IgD-negative memory B cell (primary cell): Measurements from ENCODE around the gene STX4. TPM values are rescaled to one million over a fixed set of nuclear protein-coding genes. Genes with fewer than 3 reads are reported as not detected.

Source experiments
- H3K27ac Mint-ChIP-seq, 3 donors: one replicate each; pipeline ENCODE4 v1.8.0; 2020 to 2022; ENCODE audit warnings: mild to moderate bottlenecking in 3 of 3, mixed read lengths in 3 of 3, moderate library complexity in 1 of 3
- H3K27me3 Mint-ChIP-seq: one replicate; pipeline ENCODE4 v1.8.0; 2021; ENCODE audit warnings: mixed read lengths
- H3K36me3 Mint-ChIP-seq: one replicate; pipeline ENCODE4 v1.8.0; 2020; ENCODE audit warnings: mild to moderate bottlenecking, mixed read lengths
- H3K4me1 Mint-ChIP-seq, 3 donors: one replicate each; pipeline ENCODE4 v1.8.0; 2020 to 2022; ENCODE audit warnings: mixed read lengths in 3 of 3, mild to moderate bottlenecking in 1 of 3
- H3K4me3 Mint-ChIP-seq, 4 donors: one replicate each; pipeline ENCODE4 v1.8.0; 2020 to 2022; ENCODE audit warnings: mild to moderate bottlenecking in 4 of 4, mixed read lengths in 4 of 4, moderate library complexity in 3 of 4
- H3K9me3 Mint-ChIP-seq, 3 donors: one replicate each; pipeline ENCODE4 v1.8.0; 2020 to 2021; ENCODE audit warnings: mixed read lengths in 3 of 3, mild to moderate bottlenecking in 1 of 3
- polyA plus RNA-seq: library from polyadenylated mRNA; unstranded; fragments of 300-500 nt; fragmentation: Illumina TruSeq; gene quantifications from one replicate; pipeline ENCODE4 v1.2.3, GENCODE V29; 2021

STX4 gene
- polyA plus RNA-seq, 1 donor from 2014 or later: 30.3 TPM

DNA sequence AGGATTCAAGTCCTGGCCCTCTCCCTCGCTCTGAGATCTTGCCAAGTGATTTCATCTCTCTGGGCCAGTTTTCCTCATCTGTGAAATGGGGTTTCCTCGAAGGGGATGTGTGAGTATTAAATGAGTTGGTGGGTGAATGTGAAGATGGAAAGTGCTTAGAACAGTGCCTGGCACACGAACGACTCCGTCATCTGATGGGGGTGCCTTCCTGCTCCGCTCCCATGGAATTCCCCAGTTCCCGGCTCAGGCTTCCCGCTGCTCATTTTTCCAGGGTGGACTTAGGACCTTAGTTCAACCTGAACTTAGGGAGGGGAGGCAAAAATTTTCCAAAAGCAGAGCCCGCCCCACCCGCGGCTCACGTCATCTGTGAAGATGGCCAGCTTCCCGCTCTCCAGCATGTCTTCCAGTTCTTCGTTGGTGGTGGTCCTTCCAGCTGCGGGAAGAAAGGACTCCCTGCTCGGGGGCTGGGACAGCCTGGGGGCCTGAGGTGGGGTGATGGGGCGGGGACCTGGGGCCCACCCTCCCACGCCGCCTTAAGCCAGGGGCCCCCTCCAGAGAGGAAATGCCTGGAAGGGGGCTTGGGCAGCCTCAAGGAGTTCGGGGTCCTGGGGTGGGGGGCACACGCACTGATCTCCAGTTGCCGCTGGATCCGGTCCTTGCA lies 36.9 kb upstream of the STX4 start:
- Mint-ChIP-seq H3K36me3 (no peaks in the 10 kb centered on the region), H3K27ac (peak overlapping the region; percentile 45 to 92 (median 68))

DNA sequence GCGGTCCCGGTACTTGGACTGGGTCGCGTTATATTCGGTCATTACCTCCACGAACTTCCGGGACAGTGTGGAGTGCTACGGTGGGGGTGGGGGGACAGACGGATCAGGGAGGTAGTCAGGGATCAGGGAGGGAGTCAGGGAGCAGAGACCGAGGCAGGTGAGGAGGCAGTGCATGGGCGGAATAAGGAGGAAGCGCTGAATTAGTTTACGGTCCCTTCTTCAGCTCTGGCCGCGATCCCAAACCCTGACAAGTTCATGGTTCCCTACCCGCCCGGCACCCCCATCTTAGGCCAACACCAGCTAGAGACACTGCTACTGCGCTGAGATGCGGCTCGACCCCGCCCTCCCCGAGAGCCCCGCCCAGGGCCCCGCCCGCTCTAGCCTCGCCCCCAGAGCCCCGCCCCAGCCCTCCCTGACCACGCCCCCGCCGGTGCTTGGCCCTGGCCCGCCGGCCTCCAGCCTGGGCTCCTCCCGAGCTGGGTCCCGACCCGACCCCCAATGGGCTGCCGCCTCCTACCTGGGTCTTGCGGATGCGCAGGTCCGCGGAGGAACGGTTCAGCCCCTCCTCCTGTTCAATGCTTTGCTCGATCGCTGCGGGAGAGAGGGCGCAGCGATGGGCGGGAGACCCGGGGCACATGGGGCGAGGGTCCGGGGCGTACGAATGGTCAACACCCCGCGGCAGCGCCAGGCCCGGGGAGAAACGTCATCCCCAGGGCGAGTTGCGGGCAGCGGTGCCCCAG lies 36.2 kb upstream of the STX4 start:
- peak overlapping the region; percentile 45 to 92 (median 68) for H3K27ac Mint-ChIP-seq
- H3K9me3 Mint-ChIP-seq: no peaks in the 10 kb centered on the region
- H3K4me1 Mint-ChIP-seq: peaks cover 0 to 6% (median 4%) of the 10 kb centered on the region in 3 donors
- H3K4me3 Mint-ChIP-seq: peak overlapping the region; percentile 78 to 97 (median 90)
- H3K27me3 Mint-ChIP-seq: peaks cover 2% of the 10 kb centered on the region
- no peaks in the 10 kb centered on the region for H3K36me3 Mint-ChIP-seq

More for the DNA sequence above, 36.9 kb upstream of the STX4 start:
- H3K9me3 Mint-ChIP-seq: no peaks in the 10 kb centered on the region
- peaks cover 0 to 6% (median 4%) of the 10 kb centered on the region in 3 donors for H3K4me1 Mint-ChIP-seq
- H3K27me3 Mint-ChIP-seq: peaks cover 2% of the 10 kb centered on the region
- peak overlapping the region; percentile 78 to 97 (median 90) for H3K4me3 Mint-ChIP-seq

DNA sequence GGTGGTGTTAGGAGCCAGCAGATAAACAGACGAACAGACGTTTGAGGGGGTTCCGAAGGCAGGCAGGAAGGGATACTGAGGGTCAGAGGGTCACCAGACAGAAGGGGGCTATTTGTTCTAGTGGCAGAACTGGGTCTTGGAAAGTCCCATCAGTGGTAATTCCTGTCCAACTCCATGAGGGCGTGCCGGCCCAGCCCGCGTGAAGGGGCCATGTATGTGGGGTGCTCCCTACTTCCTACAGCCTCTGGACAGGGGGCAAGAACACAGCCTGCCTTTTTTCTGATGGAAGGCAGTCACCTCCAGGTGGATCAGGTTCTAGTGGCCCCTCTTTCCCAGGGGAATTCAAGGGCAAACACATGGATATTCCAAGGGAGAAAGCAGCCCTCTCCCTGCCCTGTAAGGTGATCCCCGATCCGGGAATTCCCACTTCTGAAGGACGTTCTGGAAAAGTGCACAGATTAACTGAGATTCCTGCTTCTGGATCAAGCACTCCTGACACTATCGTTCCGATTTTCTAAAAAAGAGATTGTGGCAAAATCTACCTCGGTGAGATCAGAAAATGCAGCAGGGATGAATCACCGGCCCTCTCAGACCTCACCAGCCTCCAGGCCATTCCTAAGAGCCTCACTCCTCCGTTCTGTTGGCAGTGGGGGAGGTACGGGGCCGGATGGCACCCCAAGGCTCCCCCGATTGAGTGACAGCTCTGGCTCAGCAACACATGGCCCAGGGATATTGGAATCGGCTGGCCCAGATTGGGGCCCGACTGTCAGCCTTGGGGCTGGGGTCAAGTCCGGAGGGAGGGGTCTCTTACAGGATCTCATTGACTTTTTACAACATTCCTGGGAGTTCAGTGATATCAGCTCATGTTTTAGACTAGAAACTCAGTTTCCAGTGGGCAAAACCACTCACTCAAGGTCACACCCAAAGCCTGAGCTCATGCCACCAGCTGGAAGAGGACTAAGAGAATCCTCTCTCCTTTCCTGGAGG lies 35.3 kb upstream of the STX4 start:
- Mint-ChIP-seq H3K4me1 (peaks cover 0 to 6% (median 4%) of the 10 kb centered on the region in 3 donors), H3K27me3 (peaks cover 2% of the 10 kb centered on the region), H3K9me3 (no peaks in the 10 kb centered on the region), H3K4me3 (peak overlapping the region; percentile 78 to 97 (median 90)), H3K27ac (peak overlapping the region in 2 of 3 donors; percentile 39 to 68), H3K36me3 (no peaks in the 10 kb centered on the region)

DNA sequence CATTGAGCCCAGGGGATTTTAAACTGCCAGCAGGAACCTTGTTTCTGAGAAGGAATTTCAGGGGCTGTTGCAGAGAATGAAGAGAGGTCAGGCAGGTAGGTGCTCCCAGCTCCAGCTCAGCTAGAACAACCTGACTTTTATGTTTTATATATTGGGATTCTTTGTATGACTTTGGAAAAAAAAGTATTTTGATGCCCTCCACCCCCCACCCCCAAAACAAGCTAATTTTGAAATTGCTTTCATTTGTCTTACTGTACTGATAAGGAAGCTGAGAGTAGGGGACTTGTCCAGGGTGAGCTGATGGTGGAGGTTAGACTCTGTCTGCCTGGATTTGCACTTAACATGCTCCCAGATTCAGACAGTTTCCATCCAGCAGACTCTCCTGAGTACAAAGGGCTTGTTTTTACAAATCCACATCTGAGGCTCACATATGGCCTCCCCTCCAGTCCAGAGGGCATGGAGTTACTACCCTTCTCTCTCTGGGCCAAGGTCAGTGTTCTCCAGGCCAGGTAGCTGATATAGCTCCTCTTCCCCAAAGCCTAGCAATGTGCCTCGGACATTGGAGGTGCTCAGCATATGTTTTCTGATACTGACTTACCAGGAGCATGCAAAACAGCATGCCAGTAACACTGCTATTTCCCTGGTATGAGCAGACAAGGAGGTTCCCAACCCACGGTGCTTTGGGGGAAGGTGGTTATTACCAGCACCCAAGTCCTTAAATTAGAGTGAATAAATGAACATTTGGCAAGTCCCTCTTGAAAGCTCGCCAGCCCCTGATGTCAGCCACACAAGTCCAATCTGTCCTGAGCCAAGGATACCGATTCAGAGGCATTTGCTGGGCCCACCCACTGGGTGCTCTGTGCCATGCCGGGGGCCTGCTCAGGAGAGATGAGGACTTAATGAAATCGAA lies 34.3 kb upstream of the STX4 start:
- H3K4me1 Mint-ChIP-seq: peaks cover 0 to 6% (median 4%) of the 10 kb centered on the region in 3 donors
- H3K36me3 Mint-ChIP-seq: no peaks in the 10 kb centered on the region
- no peaks in the 10 kb centered on the region for H3K9me3 Mint-ChIP-seq
- peak overlapping the region in 2 of 4 donors; percentile 17 to 65 for H3K4me3 Mint-ChIP-seq
- peaks cover 5% of the 10 kb centered on the region for H3K27me3 Mint-ChIP-seq
- no peak overlapping the region for H3K27ac Mint-ChIP-seq

DNA sequence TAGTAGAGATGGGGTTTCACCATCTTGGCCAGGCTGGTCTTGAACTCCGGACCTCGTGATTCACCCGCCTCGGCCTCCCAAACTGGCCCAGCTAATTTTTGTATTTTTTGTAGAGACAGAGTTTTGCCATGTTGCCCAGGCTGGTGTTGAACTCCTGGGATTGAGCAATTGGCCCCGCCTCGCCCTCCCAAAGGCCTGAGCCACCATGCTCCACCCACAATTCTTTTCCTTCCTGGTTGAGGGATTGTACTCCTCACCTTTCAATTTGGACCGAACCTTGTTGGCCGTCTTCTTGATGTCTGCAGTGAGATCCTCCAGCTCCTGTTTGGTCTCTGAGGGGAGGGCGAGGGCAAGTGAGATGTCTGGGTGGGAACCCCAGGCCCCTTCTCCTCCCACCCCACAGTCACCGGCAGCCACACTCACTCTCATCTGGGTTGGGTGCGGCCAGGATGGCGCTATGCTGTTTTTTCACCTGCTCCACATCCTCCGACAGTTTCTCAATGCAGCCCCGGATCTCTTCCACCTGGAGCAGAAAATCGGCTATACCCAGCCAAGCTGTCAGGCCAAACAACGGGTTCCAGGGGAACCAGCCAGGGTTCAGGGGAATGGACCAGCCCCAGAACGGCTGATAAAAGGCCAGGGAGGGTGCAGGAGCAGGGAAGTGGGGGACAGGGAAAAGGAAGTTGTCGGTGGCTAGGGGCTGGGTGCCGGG lies 32.5 kb upstream of the STX4 start:
- Mint-ChIP-seq H3K27ac (no peak overlapping the region), H3K27me3 (peaks cover 3% of the 10 kb centered on the region), H3K36me3 (no peaks in the 10 kb centered on the region), H3K4me1 (peaks cover 0 to 4% (median 4%) of the 10 kb centered on the region in 3 donors), H3K9me3 (no peaks in the 10 kb centered on the region), H3K4me3 (no peak overlapping the region)

DNA sequence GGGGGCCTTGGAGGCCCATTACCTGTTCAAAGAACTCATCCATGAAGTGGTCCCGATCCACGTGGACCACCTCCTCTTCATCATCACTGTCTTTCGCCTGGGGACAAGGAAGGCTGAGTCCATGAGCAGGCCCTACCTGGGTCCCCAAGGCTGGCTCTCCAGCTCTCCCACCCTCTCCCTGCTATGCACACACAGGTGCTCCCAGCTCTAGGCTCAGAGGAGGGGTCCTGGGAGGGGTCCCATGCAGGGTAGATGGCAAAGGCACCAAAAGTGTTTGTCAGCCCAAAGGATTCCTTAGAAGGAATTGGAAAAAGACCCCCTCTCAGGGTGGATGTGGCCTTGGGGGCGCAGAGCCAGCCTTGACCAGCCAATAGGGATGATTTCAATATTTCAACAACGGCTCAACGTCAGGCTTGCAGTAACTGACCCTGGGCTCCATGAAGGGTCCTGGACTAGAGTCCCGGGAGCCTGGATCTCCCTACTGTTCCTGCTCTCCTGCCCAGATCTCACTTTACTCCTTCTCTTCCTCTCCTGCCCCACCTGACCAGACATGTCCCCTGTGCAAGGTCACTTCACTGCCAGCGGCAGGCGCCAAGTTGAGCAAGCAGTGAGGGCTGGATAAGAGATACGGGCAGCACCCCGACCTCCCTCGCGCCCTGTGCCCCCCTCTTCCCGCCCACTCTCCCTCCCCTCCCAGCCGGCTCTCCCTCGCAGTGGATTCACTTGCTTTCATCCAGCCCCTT lies 31.7 kb upstream of the STX4 start:
- Mint-ChIP-seq H3K36me3 (no peaks in the 10 kb centered on the region), H3K4me1 (no peaks in the 10 kb centered on the region), H3K9me3 (no peaks in the 10 kb centered on the region), H3K27ac (no peak overlapping the region), H3K27me3 (peaks cover 5% of the 10 kb centered on the region), H3K4me3 (no peak overlapping the region)

DNA sequence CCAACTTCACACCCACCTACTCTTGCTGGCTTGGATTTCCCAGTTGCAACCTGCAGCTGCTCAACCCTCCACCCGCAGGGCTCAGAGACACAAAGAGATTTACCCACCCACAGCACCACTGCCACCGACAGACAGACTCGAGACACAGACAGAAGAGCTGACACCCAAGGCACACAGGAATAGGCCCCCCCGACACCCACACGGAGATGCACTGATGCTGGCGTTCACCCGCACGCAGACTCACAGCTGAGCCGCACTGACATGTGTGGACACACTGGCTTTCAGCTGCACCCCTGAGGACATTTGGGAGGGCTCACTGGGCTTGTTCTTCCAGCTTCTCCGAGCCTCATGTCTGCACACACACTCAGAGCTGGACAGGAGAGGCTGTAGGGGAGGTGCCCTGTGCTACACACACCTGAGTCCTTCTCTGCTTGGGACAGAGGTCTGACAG lies 31.1 kb upstream of the STX4 start:
- no peaks in the 10 kb centered on the region for H3K9me3 Mint-ChIP-seq
- H3K4me1 Mint-ChIP-seq: no peaks in the 10 kb centered on the region
- H3K27ac Mint-ChIP-seq: no peak overlapping the region
- H3K4me3 Mint-ChIP-seq: no peak overlapping the region
- H3K27me3 Mint-ChIP-seq: peaks cover 6% of the 10 kb centered on the region
- peaks cover under 1% of the 10 kb centered on the region for H3K36me3 Mint-ChIP-seq

DNA sequence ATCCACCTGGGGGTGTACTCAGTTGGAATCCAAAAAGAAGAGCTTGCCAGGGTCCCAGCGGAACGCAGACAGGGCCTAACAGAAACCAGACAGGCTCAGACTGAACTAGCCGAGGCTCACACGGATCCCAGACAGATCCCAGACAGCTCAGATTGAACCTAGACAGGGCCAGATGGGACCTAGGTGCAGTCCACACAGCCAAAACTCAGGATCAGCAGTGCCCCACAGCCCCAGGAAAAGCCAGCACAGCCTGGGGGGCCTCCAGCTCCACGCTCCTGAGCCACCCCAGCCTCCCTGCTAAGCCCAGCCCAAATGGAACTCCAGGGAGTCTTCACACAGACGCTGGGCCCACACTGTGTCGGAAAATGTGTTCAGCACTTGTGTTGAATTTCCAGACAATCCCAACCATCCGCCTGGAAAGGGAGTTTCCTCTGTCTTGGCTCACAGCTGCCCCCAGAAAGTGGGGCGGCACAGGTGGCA lies 30.5 kb upstream of the STX4 start:
- H3K9me3 Mint-ChIP-seq: no peaks in the 10 kb centered on the region
- H3K27ac Mint-ChIP-seq: no peak overlapping the region
- H3K4me1 Mint-ChIP-seq: no peaks in the 10 kb centered on the region
- no peak overlapping the region for H3K4me3 Mint-ChIP-seq
- peaks cover 1% of the 10 kb centered on the region for H3K36me3 Mint-ChIP-seq
- H3K27me3 Mint-ChIP-seq: peaks cover 7% of the 10 kb centered on the region

DNA sequence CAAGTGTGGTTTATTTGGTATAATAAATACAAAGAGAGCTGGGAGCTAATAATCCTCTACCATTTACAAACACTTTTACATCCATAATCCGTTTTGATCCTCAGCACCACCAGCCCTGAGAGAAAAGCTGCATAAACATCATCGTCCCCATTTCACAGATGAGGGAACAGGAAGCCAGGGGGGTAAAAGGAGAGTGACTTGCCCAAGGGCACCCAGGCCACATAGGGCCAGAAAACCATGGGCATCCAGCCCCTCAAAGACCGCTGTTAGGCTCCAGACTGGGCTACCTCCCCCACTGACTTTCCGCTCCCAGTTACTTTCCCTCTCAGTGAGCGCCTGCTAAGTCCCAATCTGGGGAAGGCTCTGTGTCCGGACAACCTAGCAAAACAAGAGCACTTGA lies 29.6 kb upstream of the STX4 start:
- Mint-ChIP-seq H3K27me3 (peaks cover 10% of the 10 kb centered on the region), H3K4me3 (no peak overlapping the region), H3K9me3 (no peaks in the 10 kb centered on the region), H3K36me3 (peaks cover 1% of the 10 kb centered on the region), H3K27ac (no peak overlapping the region), H3K4me1 (no peaks in the 10 kb centered on the region)

DNA sequence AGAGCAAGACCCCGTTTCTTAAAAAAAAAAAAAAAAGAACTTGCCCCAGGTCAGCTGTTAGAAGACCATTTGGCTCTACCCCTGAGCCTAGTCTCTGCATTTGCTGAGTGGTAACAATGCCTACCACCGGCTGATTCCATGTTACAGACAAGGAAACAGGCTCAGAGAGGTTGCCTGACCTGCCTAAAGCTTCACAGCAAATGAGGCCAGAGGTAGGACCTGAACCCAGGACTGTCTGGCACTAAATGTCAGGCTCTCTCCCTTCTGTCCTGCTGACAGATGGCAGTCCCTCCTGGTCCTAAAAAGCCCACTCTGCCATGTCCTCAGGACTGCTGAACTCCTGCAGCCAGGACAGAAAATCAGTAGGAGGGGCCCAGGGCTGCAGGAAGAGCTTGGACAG lies 28.7 kb upstream of the STX4 start:
- Mint-ChIP-seq H3K27ac (no peak overlapping the region), H3K4me3 (no peak overlapping the region), H3K9me3 (no peaks in the 10 kb centered on the region), H3K4me1 (peaks cover 0 to under 1% (median 0%) of the 10 kb centered on the region in 3 donors), H3K36me3 (peaks cover 1% of the 10 kb centered on the region), H3K27me3 (peaks cover 10% of the 10 kb centered on the region)

DNA sequence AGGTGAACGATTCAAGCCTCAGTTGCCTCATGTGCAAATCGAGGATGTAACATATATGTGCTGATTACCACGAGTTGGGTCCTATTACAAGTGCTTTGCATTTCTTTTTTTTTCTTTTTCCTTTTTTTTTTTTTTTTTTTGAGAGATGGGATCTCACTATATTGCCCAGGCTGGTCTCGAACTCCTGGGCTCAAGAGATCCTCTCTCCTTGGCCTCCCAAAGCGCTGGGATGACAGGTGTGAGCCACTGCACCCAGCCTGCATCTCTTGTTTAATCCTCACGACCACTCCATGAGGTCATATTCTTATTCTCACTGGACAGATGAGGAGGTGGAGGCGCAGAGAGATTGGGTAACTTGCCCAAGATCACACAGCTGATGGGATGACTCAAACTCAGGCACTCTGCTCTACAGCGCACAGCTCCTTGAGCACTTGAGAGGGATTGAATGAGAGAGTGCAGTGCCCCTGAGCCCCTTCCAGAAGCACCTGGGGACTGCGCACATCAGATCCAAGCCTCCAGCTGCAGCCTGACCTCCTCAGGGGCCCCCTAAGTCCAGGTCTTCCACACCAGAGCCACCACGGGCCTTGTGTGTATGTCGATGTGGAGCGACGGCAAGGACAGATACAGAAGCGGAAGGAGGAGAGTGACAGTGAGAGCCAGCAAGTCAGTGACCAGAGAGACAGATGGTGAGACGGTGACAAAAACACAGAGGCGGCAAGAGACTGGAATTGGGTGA lies 27.8 kb upstream of the STX4 start:
- H3K36me3 Mint-ChIP-seq: peaks cover 1% of the 10 kb centered on the region
- peaks cover 0 to 3% (median 0%) of the 10 kb centered on the region in 3 donors for H3K4me1 Mint-ChIP-seq
- H3K9me3 Mint-ChIP-seq: no peaks in the 10 kb centered on the region
- peaks cover 13% of the 10 kb centered on the region for H3K27me3 Mint-ChIP-seq
- H3K27ac Mint-ChIP-seq: no peak overlapping the region
- peak overlapping the region in 2 of 4 donors; percentile 29 to 38 for H3K4me3 Mint-ChIP-seq

DNA sequence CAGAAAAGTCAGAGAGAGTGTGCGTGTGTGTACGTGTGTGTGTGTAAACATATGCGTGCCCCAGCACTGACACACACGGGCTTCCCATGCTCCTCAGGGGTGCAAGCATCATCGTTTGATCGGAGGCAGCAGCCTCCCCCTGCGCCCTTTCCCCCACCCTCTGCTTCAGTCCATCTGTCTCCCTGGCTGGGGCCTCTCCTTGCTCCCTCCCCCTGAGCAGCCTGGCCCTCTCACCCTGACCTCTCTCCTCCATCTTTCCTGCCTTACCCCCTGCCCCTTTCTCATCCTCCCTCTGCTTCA lies 27.3 kb upstream of the STX4 start:
- peaks cover 16% of the 10 kb centered on the region for H3K27me3 Mint-ChIP-seq
- H3K4me1 Mint-ChIP-seq: peaks cover 0 to 3% (median 0%) of the 10 kb centered on the region in 3 donors
- peak overlapping the region in 1 of 3 donors; percentile 72 for H3K27ac Mint-ChIP-seq
- H3K36me3 Mint-ChIP-seq: peaks cover 1% of the 10 kb centered on the region
- H3K9me3 Mint-ChIP-seq: no peaks in the 10 kb centered on the region
- H3K4me3 Mint-ChIP-seq: peak overlapping the region in 1 of 4 donors; percentile 38
